GM18505 (cell line): ENCODE measurements around the gene HSFX2.
"Not testable (repeated sequence)": the region's sequence is repeated elsewhere in the genome, so short reads cannot be mapped to it uniquely, and the experiment has no call there.

Experiments used
- ATAC-seq: cut with Tn5 transposase; IDR thresholded peaks from one replicate; pipeline ENCODE4 v1.9.1; 2021; ENCODE audit not compliant: unreplicated experiment
- POLR2A ChIP-seq: IDR thresholded peaks from 4 replicates; pipeline ENCODE4 v1.6.1; 2011; ENCODE audit warnings: borderline replicate concordance; ENCODE audit not compliant: insufficient read depth, insufficient read length; ENCODE audit errors: extremely low read depth

HSFX2 gene

DNA sequence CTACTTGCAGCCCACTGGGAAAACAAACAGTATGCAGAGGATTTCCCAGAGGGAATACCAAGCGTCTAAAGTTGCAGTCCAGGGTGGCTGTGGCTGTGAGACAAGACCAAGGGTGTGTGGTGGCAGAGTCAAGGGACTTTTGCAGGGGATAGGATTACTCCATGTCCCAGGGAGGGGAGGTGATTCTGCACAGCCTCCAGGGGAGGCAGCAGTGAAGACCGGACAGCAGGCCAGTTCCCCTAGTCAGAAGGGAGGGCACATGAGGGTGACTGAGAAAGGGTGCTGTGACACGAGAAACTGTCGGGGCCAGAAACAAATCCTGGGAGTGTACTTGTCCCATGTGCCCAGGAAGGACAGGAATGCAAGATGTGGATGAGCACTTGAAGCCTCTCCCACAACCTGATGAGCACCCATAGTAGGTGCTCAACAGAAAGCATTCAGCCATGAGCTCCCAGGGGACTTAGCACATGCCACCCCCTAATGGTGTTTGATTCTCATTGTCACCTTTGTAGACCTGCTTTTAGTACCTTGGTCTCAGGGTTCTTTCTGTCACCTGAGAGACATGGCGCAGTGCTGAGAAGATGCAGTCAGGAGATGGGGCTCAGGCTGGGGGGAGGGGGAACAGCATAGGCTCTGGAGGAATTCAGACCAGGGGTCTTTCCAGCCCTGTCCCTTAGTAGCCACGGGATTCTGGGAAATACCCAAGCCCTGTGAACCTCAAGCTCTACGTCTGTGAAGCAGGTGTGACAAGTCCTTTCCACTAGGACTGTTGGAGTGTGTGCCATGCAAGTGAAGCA, 27.3 kb downstream of the HSFX2 start:
- TF ChIP-seq POLR2A: no peak
- ATAC-seq: no peak

GRCh38 chrX:149563359-149563758, 31.8 kb downstream of the HSFX2 start:
- no peak for TF ChIP-seq POLR2A
- ATAC-seq: no peak

GRCh38 chrX:149555251-149555650, 39.9 kb downstream of the HSFX2 start:
- ATAC-seq: not testable (repeated sequence)

DNA sequence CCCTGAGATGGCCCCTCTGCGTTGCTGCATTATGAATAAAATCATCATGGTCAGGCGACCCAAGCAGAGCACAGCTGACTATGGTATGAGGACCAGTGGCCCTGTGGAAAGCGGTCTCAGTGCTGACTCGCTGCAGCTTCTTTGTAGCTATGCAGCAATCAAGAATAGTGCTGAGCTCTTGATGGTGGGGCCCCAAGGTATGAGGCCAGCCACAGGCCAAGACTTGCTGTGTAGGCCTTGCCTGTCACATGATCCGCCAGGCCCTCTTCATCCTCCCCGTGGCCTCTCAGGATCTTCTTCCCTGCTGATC, 43.2 kb downstream of the HSFX2 start:
- not testable (repeated sequence) for ATAC-seq

DNA sequence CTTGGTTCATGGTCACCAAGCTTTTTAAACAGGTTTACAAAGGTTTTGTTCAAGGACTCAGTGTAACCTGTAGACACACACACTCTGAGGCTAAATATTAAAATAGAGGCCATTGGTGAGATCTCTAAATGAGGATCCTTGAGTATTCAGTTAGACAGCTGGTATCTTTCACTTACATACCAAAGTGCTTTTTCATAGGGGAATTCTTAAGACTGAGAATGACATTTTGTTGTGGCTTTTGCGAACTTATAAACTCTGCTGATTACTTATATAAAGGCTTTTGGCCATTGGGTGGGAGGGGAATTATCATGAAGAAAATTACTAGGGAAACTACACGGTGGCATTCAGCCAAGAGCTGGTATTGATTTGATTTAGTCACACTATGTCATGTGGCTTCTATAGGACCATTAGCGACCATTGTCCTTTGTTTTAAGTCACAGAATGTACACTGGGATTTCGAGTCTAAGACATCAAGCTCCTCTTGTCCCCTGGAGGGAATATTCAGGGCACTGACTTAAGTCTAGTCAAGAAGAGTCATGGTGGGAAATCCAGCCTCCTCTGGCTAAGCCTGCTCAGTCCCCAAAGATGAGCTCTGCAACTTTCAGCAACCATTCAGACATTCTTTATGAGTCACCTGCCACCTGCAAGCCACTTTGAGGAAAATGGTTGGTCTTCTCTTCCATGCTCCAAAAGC, 43.7 kb downstream of the HSFX2 start:
- ATAC-seq: not testable (repeated sequence)

- ATAC-seq: not testable (repeated sequence)
Measured at GRCh38 chrX:149550454-149550853, 44.7 kb downstream of the HSFX2 start.

- not testable (repeated sequence) for ATAC-seq
Measured at GRCh38 chrX:149549701-149550100, 45.4 kb downstream of the HSFX2 start, which contains the start of gene HSFX3. TSS of gene HSFX3 (minus strand) at chrX:149549924. CDS start at chrX:149549852, 72 bp downstream.

- not testable (repeated sequence) for ATAC-seq
Measured at GRCh38 chrX:149547782-149548181, 47.3 kb downstream of the HSFX2 start.

GRCh38 chrX:149546962-149547361, 48.2 kb downstream of the HSFX2 start:
- not testable (repeated sequence) for ATAC-seq

DNA sequence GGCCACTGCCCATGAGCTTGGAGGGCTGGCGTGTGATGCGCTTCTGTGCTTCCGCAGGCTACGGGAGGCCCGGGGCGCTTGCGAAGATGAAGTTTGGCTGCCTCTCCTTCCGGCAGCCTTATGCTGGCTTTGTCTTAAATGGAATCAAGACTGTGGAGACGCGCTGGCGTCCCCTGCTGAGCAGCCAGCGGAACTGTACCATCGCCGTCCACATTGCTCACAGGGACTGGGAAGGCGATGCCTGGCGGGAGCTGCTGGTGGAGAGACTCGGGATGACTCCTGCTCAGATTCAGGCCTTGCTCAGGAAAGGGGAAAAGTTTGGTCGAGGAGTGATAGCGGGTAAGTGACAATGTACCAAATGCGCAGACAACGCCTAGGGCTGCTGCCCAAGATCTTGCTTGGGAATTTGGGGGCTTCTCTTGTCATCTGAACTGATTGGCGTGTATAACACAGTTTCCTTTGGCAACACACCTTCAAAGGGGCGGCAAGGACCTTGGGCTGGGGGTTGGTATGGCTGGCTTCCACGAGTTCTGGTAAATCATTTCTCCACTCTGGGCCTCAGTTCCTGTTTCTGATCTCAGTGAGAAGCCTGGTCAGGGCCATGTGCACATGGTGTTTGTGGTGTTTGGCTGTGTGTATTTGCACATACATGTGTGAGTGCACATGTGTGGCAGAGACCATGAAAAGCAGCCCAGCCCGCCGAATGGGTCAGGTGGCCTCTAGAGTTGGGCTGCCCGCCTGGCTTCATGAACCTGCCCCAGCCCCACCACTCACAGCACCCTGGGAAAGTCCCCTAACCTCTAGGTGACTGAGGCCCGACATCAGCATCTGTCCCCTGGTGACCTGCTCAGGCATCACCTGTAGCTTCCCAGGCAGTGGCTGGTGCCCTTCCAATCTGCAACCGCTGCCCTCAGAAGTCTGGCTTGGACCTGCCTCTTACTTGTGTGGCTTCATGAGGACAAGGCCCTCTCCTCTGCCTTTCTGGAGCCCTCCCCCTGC, 49.3 kb downstream of the HSFX2 start:
- ATAC-seq: not testable (repeated sequence)
